ENCODE data around the gene FRAT1.

Gene FRAT1

DNA sequence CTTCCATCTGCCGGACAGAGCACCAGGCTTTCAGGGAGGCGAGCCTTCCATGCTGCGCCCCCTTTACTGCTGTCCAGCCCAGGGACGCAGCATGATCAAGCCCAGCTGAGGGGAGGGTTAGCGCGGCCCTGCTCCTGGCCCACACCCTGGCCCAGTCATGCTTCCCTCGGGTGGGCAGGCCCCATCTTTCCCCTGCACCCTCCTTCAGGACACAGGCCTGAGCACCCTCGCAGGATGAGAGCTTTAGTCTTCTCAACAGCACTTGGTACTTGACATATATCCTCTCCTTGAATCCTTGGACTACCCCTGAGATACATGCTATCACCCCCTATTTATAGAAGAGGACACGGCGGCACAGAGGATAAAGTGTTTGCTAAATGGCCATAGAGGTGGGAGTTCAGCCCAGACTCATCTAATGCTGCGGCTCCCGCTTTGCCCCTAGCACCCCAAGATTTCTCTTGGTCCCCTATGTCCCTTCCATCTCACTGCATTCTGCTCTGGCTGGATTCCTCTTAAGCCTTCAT, 48.1 kb downstream of the FRAT1 start:
- no peak for DNase-seq (ENCODE audit: low spot score)

Data from AG20443 (cell line).